ENCODE results near the gene LRTM1.

LRTM1 gene

DNA sequence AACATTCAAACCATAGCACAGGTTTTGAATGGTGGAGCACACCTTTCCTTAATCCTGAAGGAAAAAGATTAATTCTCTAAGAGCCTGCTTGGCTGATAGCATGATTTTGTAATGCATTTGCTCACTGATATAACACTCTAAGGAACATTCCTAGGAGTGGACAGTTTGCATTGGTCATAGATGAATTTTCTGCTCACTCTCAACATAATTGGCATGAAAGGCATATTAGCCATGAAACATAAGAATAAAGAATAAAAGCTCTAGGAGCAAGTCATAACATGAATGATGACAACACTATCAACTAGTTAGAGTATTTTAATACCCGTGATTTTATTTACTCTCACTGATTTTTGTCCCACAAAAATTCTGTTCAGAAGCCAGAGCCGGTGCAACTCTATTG lies 34.3 kb upstream of the LRTM1 start (continued):
- TF ChIP-seq, protein P1, sequence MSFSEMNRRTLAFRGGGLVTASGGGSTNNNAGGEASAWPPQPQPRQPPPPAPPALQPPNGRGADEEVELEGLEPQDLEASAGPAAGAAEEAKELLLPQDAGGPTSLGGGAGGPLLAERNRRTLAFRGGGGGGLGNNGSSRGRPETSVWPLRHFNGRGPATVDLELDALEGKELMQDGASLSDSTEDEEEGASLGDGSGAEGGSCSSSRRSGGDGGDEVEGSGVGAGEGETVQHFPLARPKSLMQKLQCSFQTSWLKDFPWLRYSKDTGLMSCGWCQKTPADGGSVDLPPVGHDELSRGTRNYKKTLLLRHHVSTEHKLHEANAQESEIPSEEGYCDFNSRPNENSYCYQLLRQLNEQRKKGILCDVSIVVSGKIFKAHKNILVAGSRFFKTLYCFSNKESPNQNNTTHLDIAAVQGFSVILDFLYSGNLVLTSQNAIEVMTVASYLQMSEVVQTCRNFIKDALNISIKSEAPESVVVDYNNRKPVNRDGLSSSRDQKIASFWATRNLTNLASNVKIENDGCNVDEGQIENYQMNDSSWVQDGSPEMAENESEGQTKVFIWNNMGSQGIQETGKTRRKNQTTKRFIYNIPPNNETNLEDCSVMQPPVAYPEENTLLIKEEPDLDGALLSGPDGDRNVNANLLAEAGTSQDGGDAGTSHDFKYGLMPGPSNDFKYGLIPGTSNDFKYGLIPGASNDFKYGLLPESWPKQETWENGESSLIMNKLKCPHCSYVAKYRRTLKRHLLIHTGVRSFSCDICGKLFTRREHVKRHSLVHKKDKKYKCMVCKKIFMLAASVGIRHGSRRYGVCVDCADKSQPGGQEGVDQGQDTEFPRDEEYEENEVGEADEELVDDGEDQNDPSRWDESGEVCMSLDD (tag by site-specific recombination; IDR thresholded peaks at IDR 0.05), result no peak
- TF ChIP-seq BCL11A (tag by site-specific recombination; IDR thresholded peaks at IDR 0.05; ENCODE audit: low read depth) (no peak), ZNF138 (tag by site-specific recombination; IDR thresholded peaks at IDR 0.05; ENCODE audit: borderline replicate concordance) (no peak), ZNF514 (tag by site-specific recombination; IDR thresholded peaks at IDR 0.05) (no peak), ZNF248 (tag by site-specific recombination; IDR thresholded peaks at IDR 0.05) (no peak), WT1 (tag by site-specific recombination; IDR thresholded peaks at IDR 0.05) (no peak), ZNF24 (tag by site-specific recombination; IDR thresholded peaks at IDR 0.05) (no peak), ZNF501 (tag by site-specific recombination; IDR thresholded peaks at IDR 0.05) (no peak)
- TF ChIP-seq, protein P2, sequence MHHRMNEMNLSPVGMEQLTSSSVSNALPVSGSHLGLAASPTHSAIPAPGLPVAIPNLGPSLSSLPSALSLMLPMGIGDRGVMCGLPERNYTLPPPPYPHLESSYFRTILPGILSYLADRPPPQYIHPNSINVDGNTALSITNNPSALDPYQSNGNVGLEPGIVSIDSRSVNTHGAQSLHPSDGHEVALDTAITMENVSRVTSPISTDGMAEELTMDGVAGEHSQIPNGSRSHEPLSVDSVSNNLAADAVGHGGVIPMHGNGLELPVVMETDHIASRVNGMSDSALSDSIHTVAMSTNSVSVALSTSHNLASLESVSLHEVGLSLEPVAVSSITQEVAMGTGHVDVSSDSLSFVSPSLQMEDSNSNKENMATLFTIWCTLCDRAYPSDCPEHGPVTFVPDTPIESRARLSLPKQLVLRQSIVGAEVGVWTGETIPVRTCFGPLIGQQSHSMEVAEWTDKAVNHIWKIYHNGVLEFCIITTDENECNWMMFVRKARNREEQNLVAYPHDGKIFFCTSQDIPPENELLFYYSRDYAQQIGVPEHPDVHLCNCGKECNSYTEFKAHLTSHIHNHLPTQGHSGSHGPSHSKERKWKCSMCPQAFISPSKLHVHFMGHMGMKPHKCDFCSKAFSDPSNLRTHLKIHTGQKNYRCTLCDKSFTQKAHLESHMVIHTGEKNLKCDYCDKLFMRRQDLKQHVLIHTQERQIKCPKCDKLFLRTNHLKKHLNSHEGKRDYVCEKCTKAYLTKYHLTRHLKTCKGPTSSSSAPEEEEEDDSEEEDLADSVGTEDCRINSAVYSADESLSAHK (tag by site-specific recombination; IDR thresholded peaks at IDR 0.05), result no peak

DNA sequence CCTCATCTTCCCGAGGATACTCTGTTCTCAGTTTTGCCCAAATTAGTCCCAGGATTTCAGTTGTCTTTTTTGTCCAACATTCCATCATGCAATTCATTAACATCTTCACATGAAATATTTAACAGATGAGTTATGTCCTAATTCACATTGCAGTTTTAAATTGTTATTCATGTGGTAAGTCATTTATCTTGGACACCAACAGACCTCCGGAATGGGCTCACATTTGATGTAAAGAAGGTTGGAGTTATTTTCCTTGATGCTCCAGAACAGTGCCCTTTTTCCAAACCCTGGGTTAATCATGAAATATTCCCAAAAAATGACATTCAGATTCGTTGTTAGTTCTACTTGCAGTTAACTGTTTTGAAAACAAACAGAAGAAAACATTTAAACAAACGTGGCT lies 32.8 kb upstream of the LRTM1 start:
- ChIA-PET POLR2A (no interaction called here), CTCF (no interaction called here)
- no peak overlapping the region for H3K4me3 ChIP-seq (ENCODE audit: low read depth, low read length)
- no peak for TF ChIP-seq ZNF521 (tag by site-specific recombination; IDR thresholded peaks at IDR 0.05)
- TF ChIP-seq, protein P3, sequence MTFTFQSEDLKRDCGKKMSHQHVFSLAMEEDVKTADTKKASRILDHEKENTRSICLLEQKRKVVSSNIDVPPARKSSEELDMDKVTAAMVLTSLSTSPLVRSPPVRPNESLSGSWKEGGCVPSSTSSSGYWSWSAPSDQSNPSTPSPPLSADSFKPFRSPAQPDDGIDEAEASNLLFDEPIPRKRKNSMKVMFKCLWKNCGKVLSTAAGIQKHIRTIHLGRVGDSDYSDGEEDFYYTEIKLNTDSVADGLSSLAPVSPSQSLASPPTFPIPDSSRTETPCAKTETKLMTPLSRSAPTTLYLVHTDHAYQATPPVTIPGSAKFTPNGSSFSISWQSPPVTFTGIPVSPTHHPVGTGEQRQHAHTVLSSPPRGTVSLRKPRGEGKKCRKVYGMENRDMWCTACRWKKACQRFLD (tag by site-specific recombination; IDR thresholded peaks at IDR 0.05), result no peak
- TF ChIP-seq KLF9 (tag by site-specific recombination; IDR thresholded peaks at IDR 0.05; ENCODE audit: low read depth), result no peak
- TF ChIP-seq, protein P1 (tag by site-specific recombination; IDR thresholded peaks at IDR 0.05), result no peak
- TF ChIP-seq ZNF248 (tag by site-specific recombination; IDR thresholded peaks at IDR 0.05), result no peak
- TF ChIP-seq ZNF530 (tag by site-specific recombination; IDR thresholded peaks at IDR 0.05; ENCODE audit: low read depth), result no peak
- TF ChIP-seq GLIS1 (tag by site-specific recombination; IDR thresholded peaks at IDR 0.05), result no peak
- TF ChIP-seq, protein P4, sequence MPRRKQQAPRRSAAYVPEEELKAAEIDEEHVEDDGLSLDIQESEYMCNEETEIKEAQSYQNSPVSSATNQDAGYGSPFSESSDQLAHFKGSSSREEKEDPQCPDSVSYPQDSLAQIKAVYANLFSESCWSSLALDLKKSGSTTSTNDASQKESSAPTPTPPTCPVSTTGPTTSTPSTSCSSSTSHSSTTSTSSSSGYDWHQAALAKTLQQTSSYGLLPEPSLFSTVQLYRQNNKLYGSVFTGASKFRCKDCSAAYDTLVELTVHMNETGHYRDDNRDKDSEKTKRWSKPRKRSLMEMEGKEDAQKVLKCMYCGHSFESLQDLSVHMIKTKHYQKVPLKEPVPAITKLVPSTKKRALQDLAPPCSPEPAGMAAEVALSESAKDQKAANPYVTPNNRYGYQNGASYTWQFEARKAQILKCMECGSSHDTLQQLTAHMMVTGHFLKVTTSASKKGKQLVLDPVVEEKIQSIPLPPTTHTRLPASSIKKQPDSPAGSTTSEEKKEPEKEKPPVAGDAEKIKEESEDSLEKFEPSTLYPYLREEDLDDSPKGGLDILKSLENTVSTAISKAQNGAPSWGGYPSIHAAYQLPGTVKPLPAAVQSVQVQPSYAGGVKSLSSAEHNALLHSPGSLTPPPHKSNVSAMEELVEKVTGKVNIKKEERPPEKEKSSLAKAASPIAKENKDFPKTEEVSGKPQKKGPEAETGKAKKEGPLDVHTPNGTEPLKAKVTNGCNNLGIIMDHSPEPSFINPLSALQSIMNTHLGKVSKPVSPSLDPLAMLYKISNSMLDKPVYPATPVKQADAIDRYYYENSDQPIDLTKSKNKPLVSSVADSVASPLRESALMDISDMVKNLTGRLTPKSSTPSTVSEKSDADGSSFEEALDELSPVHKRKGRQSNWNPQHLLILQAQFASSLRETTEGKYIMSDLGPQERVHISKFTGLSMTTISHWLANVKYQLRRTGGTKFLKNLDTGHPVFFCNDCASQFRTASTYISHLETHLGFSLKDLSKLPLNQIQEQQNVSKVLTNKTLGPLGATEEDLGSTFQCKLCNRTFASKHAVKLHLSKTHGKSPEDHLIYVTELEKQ (tag by site-specific recombination; IDR thresholded peaks at IDR 0.05; ENCODE audit: borderline replicate concordance), result no peak
- TF ChIP-seq ZNF555 (tag by site-specific recombination; conservative IDR thresholded peaks at IDR 0.05), result no peak
- TF ChIP-seq EGR2 (tag by site-specific recombination; IDR thresholded peaks at IDR 0.05; ENCODE audit: low read depth), result no peak
- no peak for TF ChIP-seq KLF1 (tag by site-specific recombination; IDR thresholded peaks at IDR 0.05)
- TF ChIP-seq ZNF266 (tag by site-specific recombination; IDR thresholded peaks at IDR 0.05; ENCODE audit: low read depth), result no peak
- TF ChIP-seq ZNF571 (tag by site-specific recombination; IDR thresholded peaks at IDR 0.05), result no peak
- no peaks in the 10 kb centered on the region for H3K36me3 ChIP-seq (ENCODE audit: control insufficient read depth in 2 of 2, insufficient read depth in 1 of 2, low read length in 2 of 2)
- no peaks in the 10 kb centered on the region for H3K9me3 ChIP-seq (ENCODE audit: control insufficient read depth, insufficient read depth, low read depth, low read length)
- no peak overlapping the region for H3K27ac ChIP-seq (ENCODE audit: extremely low read depth, low read depth, low read length)
- no peaks in the 10 kb centered on the region for H3K4me1 ChIP-seq (ENCODE audit: control insufficient read depth, insufficient read depth, low read length)
